Measurements from ENCODE around the gene F12.

Gene F12

DNA sequence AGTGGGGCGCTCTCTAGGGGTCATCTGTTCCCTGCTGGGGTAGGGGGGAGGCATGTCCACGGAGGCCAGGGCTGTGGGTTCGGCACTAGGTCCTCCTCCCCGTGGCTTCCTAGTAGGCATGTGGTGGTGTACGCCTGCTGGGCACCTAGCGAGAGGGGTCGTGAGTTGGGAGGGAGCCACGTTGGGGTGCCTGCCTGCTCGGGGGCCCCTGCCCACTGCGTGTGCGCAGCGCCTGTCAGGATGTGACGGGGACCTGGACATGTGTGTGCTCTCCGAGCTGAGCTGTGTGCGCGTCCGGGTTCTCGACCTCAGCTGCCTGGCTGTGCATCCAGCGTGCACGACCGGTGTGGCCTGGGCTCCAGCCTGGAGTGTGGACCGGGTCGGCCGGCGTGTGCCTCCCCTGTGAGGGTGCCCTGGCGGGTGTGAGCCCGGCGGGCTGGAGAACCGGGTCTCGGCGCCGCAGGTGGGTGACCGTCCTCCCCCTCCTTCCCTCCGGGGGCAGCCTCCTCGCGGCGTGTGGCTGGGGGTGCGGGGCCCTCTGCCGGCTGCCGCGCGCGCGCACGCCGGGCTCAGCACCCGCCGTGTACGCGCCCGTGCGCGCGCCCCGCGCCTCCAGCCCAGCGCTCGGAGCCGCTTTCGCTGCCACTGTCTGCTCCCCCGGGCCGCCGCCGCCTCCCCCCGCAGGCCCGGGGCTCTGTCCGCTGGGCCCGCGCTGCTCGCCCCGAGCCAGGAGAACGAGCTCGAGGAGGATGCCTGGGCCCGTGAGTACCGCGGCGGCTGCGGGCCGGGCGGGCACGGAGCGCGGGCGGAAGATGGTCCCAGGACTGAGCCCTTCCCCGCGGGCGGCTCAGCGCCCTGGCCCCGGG is 37.1 kb upstream of the F12 start, which contains the start of gene PRR7:
Gene PRR7, plus strand, starts transcription at position 615 of the 866 bp plus-strand sequence. CDS start 8,254 bp downstream, outside the sequence.
- peak in 1 of 3 donors; percentile 62 for DNase-seq (ENCODE audit: low read depth in 3 of 3, low spot score in 1 of 3)

DNA sequence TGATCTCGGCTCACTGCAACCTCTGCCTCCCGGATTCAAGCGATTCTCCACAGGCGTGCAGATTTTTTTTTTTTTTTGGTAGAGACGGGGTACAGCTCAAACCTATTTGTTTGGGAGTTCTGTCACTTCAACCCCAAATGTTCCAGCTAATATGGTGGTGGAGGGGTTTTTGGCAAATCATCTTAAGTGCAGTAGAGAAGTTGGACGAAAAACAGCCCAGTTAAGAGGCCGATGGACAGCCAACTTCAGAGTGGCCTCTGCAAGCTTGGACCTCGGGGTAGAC is 36.5 kb upstream of the F12 start:
- no peak for DNase-seq (ENCODE audit: low read depth in 3 of 3, low spot score in 1 of 3)

DNA sequence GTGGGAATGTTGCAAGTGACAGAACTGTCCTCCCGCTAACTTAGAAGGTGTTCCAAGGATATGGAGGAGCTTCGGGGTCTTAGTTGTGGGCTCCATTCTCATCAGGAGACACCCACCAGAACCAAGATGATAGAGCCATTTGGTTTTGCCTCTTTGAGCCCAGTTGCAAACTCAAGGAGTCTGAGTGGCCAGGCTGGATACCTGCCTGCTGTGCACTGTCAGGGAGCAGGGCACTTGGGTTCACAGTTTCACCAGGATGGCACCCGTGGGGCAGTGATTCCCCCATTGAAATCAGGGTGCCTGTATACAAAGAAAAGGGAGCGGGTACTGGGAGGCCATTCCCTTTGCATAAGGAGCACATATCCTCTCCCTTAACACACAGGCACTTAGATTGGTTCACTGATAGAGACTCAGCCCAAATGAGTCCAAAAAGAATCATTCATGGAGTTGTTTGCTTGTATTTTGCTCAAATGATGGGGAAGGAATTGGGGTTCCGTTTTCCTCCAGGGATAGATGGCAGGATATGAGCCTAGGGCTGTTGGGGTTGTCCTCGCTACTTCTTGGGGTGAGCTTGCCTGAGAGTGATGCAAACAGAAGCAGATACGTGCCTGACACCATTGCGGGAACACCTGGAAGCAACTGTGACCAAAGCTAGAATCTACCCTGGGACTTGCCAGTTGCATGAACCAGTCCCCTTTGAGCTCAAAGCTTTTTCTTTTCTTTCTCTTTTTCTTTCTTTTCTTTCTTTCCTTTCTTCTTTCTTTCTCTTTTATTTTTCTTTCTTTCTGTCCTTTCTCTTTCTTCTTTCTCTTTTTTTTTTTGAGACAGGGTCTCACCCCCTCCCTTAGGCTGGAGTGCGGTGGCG is 35.9 kb upstream of the F12 start:
- no peak for DNase-seq (ENCODE audit: low read depth in 3 of 3, low spot score in 1 of 3)

DNA sequence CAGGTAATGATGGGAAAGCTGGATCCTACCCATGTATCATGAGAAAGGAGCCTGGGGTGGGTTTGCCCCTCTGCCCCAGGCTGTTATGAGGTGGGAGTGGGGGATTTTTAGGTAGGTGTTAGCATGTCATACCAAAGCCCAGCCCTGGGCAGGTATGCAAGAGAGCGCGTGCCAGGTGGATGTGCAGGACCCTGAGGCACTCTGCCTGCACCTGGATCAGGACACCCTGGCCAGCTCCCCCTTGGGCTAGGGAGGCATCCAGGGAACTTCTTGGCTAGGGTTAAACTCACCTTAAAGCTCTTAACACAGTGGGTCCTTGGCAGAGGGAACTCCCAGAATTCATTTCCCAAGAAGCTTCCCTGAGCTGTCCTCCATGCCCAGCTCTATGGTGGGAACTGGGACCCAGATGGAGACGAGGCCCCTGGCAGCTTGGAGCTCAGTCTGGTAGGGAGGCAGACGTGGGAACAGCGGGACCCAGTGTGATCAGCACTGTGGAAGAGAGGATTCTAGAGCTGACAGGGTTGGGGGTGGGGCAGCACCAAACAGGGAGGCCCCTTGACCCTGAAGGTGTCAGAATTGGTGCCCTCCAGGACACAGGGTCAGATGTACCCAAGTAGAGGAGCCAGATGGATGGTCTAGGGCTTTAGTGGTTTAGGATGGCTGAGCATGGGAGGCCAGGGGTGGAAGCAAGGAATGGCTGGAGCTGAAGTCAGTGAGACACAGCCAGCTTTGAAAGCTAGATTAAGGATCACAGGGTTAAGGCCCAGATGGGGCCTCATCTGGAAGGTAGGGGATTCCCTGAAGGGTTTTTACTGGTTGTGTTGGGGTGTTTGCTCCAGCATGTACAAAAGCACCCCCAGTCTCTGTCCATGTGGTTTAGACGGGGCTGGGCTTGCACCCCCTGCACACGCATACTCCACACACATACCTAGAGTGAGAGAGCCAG is 35.0 kb upstream of the F12 start:
- no peak for DNase-seq (ENCODE audit: low read depth in 3 of 3, low spot score in 1 of 3)

DNA sequence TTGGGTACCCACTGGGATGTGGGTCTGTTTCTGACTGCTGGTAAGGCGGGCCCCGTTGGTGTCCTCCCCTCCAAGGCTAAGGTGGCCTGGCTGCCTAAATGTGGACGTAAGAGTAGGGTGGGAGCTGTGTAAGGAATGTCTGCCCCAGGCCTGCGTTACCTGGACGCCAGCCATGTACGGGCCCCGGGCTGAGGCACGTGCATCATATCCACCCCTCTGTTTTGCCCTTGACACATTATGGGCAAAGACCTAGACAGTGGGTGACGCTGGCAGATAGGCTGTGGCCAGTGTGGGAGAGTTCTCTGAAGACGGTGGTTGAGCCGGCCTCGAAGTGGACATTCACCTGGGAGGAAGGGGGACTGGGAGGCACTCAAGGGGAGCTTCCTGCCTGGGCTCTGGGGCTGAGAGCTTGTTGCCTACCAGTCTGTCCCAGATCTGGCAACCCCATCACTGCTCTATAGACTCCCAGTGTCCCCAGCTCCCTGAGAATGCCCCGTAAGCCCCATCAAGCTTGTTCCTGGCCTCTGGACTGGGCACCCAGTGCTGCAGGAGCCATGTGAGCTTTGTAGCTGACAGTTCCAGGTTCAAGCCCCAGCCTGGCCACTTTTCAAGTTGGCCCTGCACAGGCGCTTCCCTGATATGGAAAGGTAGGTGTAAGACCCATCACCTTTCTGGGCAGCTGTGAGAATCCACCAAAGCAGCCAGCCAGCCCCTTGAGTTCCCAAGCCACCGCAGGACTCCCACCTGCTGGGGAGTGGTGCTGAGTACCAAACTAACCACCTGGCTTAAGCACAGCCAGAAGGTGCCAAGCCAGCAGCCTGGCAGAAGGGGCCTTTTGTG is 34.0 kb upstream of the F12 start:
- no peak for DNase-seq (ENCODE audit: low read depth in 3 of 3, low spot score in 1 of 3)

DNA sequence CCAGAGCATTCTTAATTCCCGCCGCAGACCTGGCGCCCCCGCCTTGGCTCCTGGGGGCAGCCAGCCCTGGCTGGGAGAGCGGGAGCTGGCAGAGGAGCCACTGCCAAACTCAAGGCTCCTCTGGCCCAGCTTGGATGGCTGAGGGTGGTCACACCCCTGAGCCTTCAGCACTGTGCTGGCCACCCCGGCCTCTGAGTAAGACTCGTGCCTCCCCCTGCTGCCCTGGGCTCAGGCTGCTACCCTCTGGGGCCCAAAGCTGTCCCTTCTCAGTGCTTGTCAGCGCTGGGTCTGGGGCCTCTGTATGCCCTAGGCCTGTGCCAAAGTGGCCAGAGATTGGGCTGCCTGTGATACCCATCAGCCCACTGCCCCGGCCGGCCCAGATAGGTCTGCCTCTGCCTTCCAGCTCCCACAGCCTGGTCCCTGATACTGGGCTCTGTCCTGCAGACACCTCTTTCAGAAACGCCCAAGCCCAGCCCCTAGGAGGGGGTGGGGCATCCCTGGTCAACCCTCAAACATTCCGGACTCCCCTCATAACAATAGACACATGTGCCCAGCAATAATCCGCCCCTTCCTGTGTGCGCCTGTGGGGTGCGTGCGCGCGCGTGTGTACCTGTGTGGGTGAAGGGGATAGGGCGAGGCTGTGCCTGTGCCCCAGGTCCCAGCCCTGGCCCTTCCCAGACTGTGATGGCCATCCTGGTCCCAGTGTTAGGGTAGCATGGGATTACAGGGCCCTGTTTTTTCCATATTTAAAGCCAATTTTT is 32.9 kb upstream of the F12 start:
- DNase-seq (ENCODE audit: low read depth in 3 of 3, low spot score in 1 of 3), result no peak

DNA sequence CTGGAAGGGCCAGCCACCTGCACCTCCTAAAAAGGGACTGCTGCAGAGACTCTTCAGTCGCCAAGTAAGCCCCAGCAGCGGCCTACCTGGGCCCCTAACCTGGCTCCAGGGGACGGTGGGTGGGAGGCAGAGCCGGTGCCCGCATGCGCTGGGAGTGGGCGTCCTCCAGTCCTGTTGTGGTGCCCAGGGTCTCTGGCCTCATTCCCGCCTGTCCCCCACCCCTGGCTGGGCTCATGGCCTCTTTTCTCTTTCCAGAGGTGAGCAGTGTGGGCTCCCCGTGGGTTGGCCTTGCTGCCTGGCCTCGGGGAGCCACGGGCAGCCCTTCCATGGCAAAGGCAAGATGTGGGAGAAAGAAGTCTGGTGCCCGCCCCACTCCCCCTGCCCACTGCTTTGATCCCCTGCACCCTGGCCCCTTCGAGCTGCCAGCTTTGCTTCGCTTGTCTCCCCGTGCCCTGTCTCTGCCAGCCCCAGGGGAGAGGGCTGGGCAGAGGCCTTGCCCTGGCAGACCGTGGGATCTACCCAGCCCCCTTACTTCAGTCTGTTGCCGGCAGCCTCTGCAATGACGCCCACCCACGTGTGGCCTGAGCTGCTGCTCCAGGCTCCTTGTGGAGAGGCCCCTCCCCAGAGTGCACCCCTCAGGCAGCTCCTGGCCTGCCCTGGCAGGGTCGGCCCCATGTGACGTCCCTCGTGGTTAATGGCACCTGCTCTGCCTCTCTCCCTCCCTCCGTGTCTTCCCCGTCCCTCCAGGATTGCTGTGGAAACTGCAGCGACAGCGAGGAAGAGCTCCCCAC is 31.8 kb upstream of the F12 start:
- DNase-seq (ENCODE audit: low read depth in 3 of 3, low spot score in 1 of 3), result no peak

DNA sequence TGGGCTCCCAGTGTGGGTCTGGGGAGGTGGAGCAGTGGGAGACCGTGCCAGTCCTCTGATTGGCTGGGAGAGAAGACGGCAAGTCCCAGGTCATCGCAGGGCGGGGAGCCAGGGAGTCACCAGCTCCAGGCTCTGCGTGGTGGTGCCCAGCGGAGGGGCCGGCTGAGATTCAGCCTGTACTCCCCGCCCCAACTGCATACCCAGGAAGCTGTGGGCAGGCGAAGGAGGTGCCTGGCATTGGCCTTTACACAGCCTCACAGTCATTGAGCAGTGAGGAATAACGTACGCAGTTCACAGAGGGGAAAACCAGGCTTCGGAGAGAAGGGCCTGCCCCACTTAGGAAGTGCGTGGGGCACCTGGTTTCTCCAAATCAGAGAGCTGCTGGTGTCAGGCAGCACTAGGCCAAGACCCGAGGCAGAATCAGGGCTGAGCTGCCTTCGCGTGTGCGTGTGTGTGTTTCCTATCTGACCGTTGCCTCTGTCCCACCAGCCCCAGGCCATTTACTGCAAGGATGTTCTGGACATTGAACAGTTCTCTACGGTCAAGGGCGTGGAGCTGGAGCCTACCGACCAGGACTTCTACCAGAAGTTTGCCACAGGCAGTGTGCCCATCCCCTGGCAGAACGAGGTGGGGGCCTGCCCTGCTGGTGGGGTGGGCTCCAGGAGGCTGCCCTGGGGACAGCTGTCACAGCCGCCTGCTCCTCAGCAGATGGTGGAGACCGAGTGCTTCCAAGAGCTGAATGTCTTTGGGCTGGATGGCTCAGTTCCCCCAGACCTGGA is 31.0 kb upstream of the F12 start:
- no peak for DNase-seq (ENCODE audit: low read depth in 3 of 3, low spot score in 1 of 3)

DNA sequence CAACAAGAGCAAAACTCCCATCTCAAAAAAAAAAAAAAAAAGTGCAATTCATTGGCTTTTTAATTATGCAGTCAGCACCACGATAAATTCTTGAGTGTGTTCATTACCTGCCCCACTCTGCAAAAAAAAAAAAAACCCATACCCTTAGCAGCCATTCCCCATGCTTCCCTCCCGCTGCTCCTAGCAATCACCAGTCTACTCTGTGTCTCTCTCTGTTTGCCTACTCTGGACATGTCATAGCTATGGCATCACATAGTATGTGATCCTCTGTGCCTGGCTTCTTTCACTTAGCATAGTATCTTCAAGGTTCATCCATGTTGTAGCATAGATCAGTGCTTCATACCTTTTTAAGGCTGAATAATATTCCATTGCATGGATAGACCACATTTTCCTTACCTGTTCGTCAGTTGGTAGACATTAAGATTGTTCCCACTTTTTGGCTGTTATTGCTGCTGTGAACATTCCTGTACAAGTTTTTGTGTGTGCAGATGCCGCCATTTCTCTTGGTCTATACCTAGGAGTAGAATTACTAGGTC is 30.2 kb upstream of the F12 start:
- no peak for DNase-seq (ENCODE audit: low read depth in 3 of 3, low spot score in 1 of 3)

DNA sequence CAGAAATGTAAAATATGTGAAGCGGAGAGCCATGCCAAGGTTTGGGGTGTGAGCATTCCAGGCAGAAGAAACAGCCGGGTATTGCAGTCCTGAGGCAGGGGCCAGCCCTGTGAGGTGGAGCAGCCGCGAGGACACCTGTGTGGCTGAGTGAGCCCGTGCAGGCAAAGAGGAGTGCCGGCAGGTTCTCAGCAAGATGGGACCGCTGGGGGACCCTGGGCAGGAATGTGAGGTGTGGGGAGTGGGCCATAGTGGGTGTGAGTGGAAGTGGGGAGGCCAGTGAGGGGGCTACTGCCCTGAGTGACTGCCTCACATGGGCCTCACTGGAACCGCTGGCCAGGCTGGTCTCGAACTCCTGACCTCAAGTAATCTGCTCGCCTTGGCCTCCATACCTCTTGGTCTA is 29.1 kb upstream of the F12 start:
- no peak for DNase-seq (ENCODE audit: low read depth in 3 of 3, low spot score in 1 of 3)

DNA sequence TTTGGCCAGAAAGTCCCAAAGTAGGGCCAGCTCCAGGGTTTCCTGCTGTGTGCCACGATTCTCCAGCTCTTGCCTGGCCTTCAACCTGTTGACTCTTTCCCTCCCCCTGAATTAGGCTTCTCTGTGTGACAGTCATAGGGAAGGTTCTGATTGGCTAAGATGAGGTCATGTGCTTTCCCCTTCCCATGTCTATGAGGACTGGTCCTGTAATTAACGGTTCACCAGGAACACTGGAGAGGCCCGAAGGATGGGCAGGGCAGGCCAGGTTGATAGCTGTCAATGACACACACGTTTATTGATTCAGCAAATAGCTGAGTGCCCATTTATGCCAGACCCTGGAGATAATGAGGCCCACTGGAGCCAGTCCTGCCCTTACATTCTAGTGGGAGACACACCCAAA is 28.3 kb upstream of the F12 start:
- no peak for DNase-seq (ENCODE audit: low read depth in 3 of 3, low spot score in 1 of 3)

DNA sequence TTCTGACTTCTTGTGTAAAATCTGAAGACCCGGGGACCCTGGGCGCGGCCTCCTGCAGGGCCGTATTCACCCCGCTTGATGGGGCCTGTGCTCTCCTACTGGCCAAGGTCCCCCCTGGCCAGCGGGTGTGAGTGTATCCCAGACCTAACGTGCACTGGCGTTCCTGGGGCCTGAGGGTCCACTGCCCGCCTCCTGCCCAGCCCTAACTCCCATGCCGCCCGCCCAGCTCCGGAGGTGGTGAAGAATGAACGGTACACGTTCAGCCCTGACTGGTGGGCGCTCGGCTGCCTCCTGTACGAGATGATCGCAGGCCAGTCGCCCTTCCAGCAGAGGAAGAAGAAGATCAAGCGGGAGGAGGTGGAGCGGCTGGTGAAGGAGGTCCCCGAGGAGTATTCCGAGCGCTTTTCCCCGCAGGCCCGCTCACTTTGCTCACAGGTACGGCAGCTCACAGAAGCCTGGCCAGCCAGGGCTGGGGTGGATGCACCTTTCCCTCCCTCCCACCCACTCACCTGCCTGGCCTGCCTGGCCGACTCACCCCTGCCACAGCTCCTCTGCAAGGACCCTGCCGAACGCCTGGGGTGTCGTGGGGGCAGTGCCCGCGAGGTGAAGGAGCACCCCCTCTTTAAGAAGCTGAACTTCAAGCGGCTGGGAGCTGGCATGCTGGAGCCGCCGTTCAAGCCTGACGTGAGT is 26.6 kb upstream of the F12 start:
- DNase-seq (ENCODE audit: low read depth in 3 of 3, low spot score in 1 of 3), result no peak

DNA sequence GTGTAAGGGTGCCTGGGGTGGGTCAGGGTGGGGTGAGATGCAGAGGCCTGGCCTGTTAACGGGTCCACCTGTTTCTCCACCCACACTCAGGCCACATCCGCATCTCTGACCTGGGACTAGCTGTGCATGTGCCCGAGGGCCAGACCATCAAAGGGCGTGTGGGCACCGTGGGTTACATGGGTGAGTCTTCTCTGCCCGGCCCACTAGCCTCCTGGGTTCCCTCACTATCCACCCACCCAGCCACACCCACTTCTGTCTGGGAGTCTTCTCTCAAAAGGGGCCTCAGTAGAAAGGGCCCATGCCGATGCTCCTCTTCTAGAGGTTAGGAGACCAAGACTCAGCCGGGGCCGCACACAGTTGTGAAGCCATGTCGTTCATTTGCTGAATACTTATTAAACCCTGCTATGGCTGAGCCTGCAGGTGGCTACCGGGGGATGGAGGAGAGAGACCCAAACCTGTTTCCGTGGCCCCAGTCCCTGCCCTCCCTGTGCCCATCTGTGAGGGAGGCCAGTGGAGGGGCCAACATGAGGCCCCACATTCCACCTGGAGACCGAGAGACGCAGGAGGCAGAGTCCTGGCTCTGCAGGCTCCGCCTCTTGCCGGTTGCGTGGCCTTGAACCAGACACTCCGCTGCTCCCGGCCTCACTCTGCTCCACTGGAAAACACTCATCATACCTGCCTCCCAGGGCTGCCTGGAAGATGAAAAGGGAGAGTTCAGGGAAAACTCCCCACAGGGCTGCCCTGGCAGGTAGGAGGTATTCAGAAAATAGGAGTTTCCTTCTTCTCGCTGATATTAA is 25.8 kb upstream of the F12 start:
- DNase-seq (ENCODE audit: low read depth in 3 of 3, low spot score in 1 of 3), result no peak

DNA sequence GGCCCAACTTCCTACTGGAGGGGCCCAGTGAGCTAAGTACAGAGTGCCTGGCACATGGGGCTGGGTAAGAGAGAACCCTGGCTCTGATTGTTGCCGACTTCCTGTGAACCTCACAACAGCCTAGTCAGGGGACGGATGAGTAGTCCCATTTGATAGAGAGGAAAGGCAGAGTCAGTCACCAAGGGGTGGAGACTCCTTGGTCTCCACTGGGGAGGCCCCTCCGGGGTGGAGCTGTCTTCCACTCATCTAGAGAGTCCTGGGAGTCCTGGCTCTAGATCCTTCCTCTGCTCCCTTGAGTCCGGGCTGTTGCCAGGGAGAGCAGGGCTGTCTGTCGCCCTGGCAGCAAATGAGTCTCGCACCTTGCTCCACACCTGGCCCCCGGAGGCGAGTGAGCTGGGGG is 25.1 kb upstream of the F12 start:
- no peak for DNase-seq (ENCODE audit: low read depth in 3 of 3, low spot score in 1 of 3)

DNA sequence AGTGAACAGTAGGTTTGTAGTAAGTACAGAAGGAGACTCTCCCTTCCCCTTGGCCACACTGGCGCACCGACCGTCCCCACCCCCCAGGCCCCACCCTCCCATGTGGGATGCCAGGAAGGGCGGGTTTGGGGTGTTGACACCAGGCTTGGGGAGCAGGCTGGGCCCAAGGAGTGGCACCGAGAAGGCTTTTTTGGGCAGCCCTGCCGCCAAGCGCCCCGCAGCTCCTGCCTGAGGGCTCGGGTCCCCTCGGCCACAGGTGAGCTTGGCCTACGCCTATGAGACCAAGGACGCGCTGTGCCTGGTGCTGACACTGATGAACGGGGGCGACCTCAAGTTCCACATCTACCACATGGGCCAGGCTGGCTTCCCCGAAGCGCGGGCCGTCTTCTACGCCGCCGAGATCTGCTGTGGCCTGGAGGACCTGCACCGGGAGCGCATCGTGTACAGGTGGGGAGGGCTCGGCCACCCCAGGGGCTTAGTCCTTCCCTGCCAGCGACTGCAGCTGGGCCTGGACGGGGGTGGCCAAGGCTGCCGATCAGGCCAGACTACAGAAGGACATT is 24.4 kb upstream of the F12 start:
- DNase-seq (ENCODE audit: low read depth in 3 of 3, low spot score in 1 of 3), result no peak
